Mammary epithelial cell (primary cell): ENCODE results near the gene EFCAB6.

Source experiments
- EZH2 ChIP-seq: IDR thresholded peaks from 2 replicates; pipeline ENCODE4 v1.6.1; 2012; ENCODE audit warnings: low read length, inconsistent platforms, borderline replicate concordance
- TF ChIP-seq, protein P1 (sequence below), 2 donors: IDR thresholded peaks in 1 of 2; conservative IDR thresholded peaks in 1 of 2; 2 replicates each; pipeline ENCODE4 v1.5.1; 2011 to 2012; ENCODE audit warnings: inconsistent platforms in 2 of 2, low read length in 2 of 2, mild to moderate bottlenecking in 2 of 2, control low read depth in 1 of 2, low read depth in 1 of 2; ENCODE audit not compliant: insufficient read depth in 1 of 2; ENCODE audit errors: extremely low read depth in 1 of 2

GRCh38 chr22:43812890-43813289 is 785 bp upstream of the EFCAB6 start:
- TF ChIP-seq, protein P1, sequence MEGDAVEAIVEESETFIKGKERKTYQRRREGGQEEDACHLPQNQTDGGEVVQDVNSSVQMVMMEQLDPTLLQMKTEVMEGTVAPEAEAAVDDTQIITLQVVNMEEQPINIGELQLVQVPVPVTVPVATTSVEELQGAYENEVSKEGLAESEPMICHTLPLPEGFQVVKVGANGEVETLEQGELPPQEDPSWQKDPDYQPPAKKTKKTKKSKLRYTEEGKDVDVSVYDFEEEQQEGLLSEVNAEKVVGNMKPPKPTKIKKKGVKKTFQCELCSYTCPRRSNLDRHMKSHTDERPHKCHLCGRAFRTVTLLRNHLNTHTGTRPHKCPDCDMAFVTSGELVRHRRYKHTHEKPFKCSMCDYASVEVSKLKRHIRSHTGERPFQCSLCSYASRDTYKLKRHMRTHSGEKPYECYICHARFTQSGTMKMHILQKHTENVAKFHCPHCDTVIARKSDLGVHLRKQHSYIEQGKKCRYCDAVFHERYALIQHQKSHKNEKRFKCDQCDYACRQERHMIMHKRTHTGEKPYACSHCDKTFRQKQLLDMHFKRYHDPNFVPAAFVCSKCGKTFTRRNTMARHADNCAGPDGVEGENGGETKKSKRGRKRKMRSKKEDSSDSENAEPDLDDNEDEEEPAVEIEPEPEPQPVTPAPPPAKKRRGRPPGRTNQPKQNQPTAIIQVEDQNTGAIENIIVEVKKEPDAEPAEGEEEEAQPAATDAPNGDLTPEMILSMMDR (conservative IDR thresholded peaks at IDR 0.05 in 1 of 2, IDR thresholded peaks at IDR 0.05 in 1 of 2; ENCODE audit: extremely low read depth in 1 of 2, insufficient read depth in 1 of 2, low read depth in 1 of 2, low read length in 2 of 2), result no peak
- no peak for TF ChIP-seq EZH2
